PC-3 (cell line): Measurements from ENCODE around the gene OSCAR.

ENCODE experiments used
- EZH2 ChIP-seq: fragments of 300-600 bp; sonication (generic); IDR thresholded peaks from one replicate; pipeline ENCODE4 v1.6.1; 2017; ENCODE audit warnings: antibody characterized with exemption, mild to moderate bottlenecking, low read length; ENCODE audit not compliant: unreplicated experiment
- TF ChIP-seq, protein P1 (sequence below): fragments of 300-600 bp; sonication (generic); conservative IDR thresholded peaks from 2 replicates; pipeline ENCODE4 v1.5.1; 2017; ENCODE audit warnings: antibody characterized with exemption, low read depth, mild to moderate bottlenecking, low read length

DNA sequence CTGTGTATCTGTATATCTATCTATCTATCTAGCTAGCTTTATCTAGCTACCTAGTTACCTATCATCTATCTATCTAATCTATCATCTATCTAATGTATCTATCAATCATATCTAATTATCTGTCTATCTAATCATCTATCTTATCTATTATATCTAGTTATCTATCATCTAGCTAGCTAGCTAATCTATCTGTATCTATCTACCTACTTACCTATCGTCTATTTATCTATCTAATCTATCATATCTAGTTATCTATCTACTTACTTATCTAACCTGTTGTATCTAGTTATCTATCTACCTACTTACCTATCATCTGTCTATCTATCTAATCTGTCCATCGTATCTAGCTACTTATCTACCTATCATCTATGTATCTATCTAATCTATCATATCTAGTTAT lies 54.8 kb downstream of the OSCAR start:
- TF ChIP-seq, protein P1, sequence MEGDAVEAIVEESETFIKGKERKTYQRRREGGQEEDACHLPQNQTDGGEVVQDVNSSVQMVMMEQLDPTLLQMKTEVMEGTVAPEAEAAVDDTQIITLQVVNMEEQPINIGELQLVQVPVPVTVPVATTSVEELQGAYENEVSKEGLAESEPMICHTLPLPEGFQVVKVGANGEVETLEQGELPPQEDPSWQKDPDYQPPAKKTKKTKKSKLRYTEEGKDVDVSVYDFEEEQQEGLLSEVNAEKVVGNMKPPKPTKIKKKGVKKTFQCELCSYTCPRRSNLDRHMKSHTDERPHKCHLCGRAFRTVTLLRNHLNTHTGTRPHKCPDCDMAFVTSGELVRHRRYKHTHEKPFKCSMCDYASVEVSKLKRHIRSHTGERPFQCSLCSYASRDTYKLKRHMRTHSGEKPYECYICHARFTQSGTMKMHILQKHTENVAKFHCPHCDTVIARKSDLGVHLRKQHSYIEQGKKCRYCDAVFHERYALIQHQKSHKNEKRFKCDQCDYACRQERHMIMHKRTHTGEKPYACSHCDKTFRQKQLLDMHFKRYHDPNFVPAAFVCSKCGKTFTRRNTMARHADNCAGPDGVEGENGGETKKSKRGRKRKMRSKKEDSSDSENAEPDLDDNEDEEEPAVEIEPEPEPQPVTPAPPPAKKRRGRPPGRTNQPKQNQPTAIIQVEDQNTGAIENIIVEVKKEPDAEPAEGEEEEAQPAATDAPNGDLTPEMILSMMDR, result no peak
- TF ChIP-seq EZH2, result no peak
